K562 (cell line): Measurements from ENCODE around the gene SETD7. TPM values are rescaled to one million over a fixed set of nuclear protein-coding genes. Genes with fewer than 3 reads are reported as not detected.

Source experiments
- ATAC-seq: fragments of 200-7000 bp; cut with Tn5 transposase; 3 replicates; pipeline ENCODE4 v1.9.1; 2020; ENCODE audit warnings: moderate library complexity
- BruUV-seq: library from RNA; stranded (reverse); fragments of 400-500 nt; replicated peaks from 2 replicates; lab custom pipeline; 2021; lab: Mats Ljungman, UMichigan
- CTCF ChIA-PET: fragments of 300-600 bp; formaldehyde crosslinking; extraction: SDS; loops from one replicate; lab custom pipeline; 2021; ENCODE audit warnings: low intra/inter-chr PET ratio; lab: Yijun Ruan, JAX
- POLR2A ChIA-PET: fragments of 300-600, 350-650 bp; sonication (Branson Sonifier 250); formaldehyde crosslinking; extraction: SDS; loops from one replicate; lab custom pipeline; 2021; ENCODE audit warnings: antibody characterized with exemption, inconsistent platforms; lab: Yijun Ruan, JAX
- DNase-seq, 4 experiments: peaks; one replicate each; pipeline versions ENCODE4 v3.0.0 to v3.0.0-alpha.2; 2011 to 2018; ENCODE audit warnings: low spot score in 3 of 4, mixed read lengths in 3 of 4; ENCODE audit errors: extremely low read depth in 1 of 4
- FAIRE-seq: peaks from 2 replicates; lab custom pipeline; 2011; peaks lifted over from hg19 to GRCh38; lab: Jason Lieb, UNC
- H2AFZ ChIP-seq: 2 replicates; pipeline ENCODE4 v1.6.0; 2011; ENCODE audit warnings: low read depth, low read length, control low read depth, inconsistent platforms
- H3K27ac ChIP-seq: fragments of 200-600 bp; 3 replicates; pipeline ENCODE4 v1.8.0; 2011; ENCODE audit warnings: low read depth, mild to moderate bottlenecking, control low read depth, inconsistent platforms, low read length, moderate library complexity, mixed read lengths; ENCODE audit errors: extremely low read depth
- H3K27me3 ChIP-seq, 2 experiments: fragments of 300-600 bp in 1 of 2; 2 replicates in 1 of 2; 3 replicates in 1 of 2; pipeline versions ENCODE4 v1.6.0 to v1.8.0; 2011; ENCODE audit warnings: inconsistent platforms in 2 of 2, low read length in 2 of 2, mild to moderate bottlenecking in 1 of 2, mixed read lengths in 1 of 2, moderate library complexity in 1 of 2; ENCODE audit not compliant: control insufficient read depth in 2 of 2, insufficient read depth in 2 of 2
- H3K36me3 ChIP-seq: fragments of 300-600 bp; 3 replicates; pipeline ENCODE4 v1.8.0; 2011; ENCODE audit warnings: mild to moderate bottlenecking, low read length, inconsistent platforms; ENCODE audit not compliant: control insufficient read depth, insufficient read depth
- H3K4me1 ChIP-seq, 2 experiments: fragments of 200-600 bp in 1 of 2; replicated peaks in 1 of 2; 2 replicates in 1 of 2; 3 replicates in 1 of 2; pipeline versions ENCODE4 v1.5.1 to v1.8.0; 2011; ENCODE audit warnings: inconsistent platforms in 2 of 2, low read length in 2 of 2, mild to moderate bottlenecking in 1 of 2, mixed read lengths in 1 of 2, moderate library complexity in 1 of 2; ENCODE audit not compliant: control insufficient read depth in 2 of 2, insufficient read depth in 2 of 2
- H3K4me2 ChIP-seq: 2 replicates; pipeline ENCODE4 v1.6.1; 2011; ENCODE audit warnings: low read length, control low read depth, inconsistent platforms, mixed read lengths; ENCODE audit not compliant: insufficient read depth
- H3K4me3 ChIP-seq: fragments of 200-600 bp; sonication (generic), shearing (Covaris generic); 2 replicates; pipeline ENCODE4 v1.5.1; 2016; ENCODE audit warnings: control low read depth, inconsistent platforms
- H3K79me2 ChIP-seq: fragments of 200-600 bp; 3 replicates; pipeline ENCODE4 v1.8.0; 2011; ENCODE audit warnings: low read length, inconsistent platforms; ENCODE audit not compliant: control insufficient read depth, insufficient read depth
- H3K9ac ChIP-seq, 2 experiments: 2 replicates each; pipeline versions ENCODE4 v1.6.0 to v1.6.1; 2011; ENCODE audit warnings: low read depth in 2 of 2, low read length in 2 of 2, control low read depth in 1 of 2, inconsistent platforms in 1 of 2, mild to moderate bottlenecking in 1 of 2, mixed read lengths in 1 of 2; ENCODE audit not compliant: insufficient read depth in 1 of 2
- H3K9me1 ChIP-seq: one replicate; pipeline ENCODE4 v1.6.0; 2011; ENCODE audit warnings: inconsistent platforms, mild to moderate bottlenecking, low read length, moderate library complexity; ENCODE audit not compliant: control insufficient read depth, insufficient read depth
- H3K9me3 ChIP-seq: replicated peaks from 2 replicates; pipeline ENCODE4 v1.5.1; 2011; ENCODE audit warnings: low read depth, low read length, inconsistent platforms; ENCODE audit not compliant: control insufficient read depth, insufficient read depth
- H4K20me1 ChIP-seq: replicated peaks from 2 replicates; pipeline ENCODE4 v1.6.1; 2011; ENCODE audit warnings: low read length, inconsistent platforms, mixed read lengths; ENCODE audit not compliant: control insufficient read depth, insufficient read depth
- ARID4B ChIP-seq: sonication (generic); formaldehyde crosslinking; IDR thresholded peaks from 2 replicates; pipeline ENCODE4 v1.8.0; 2022; ENCODE audit warnings: mild to moderate bottlenecking, missing genetic modification reagents
- EGR1 ChIP-seq: fragments of 450-650 bp; conservative IDR thresholded peaks from 2 replicates; pipeline ENCODE4 v1.6.1; 2017; ENCODE audit warnings: mild to moderate bottlenecking
- ERF ChIP-seq: fragments of 450-650 bp; formaldehyde crosslinking; IDR thresholded peaks from 2 replicates; pipeline ENCODE4 v1.4.0; 2020; ENCODE audit warnings: mild to moderate bottlenecking, mixed read lengths
- ETS2 ChIP-seq: IDR thresholded peaks from 2 replicates; pipeline ENCODE4 v1.6.1; 2016; ENCODE audit warnings: borderline replicate concordance, missing genetic modification characterization, mild to moderate bottlenecking, moderate library complexity, missing compliant biosample characterization; ENCODE audit not compliant: poor library complexity, severe bottlenecking
- EWSR1 ChIP-seq: fragments of 450-650 bp; IDR thresholded peaks from 2 replicates; pipeline ENCODE4 v1.6.1; 2018; ENCODE audit warnings: borderline replicate concordance, mild to moderate bottlenecking, low read depth, moderate library complexity; ENCODE audit not compliant: partially characterized antibody
- FOXM1 ChIP-seq, 2 experiments: fragments of 450-650 bp in 1 of 2; sonication (generic) in 1 of 2; formaldehyde crosslinking in 1 of 2; IDR thresholded peaks; 2 replicates each; pipeline versions ENCODE4 v1.6.1 to v1.9.0; 2017 to 2022; ENCODE audit warnings: low read depth in 2 of 2, mild to moderate bottlenecking in 2 of 2, missing genetic modification reagents in 1 of 2, moderate library complexity in 1 of 2
- HNRNPLL ChIP-seq: fragments of 200-400 bp; formaldehyde crosslinking; IDR thresholded peaks from 2 replicates; pipeline ENCODE4 v1.6.1; 2017; ENCODE audit warnings: low read length, low read depth, mild to moderate bottlenecking; ENCODE audit not compliant: poor library complexity, severe bottlenecking
- MTF1 ChIP-seq: fragments of 250-450 bp; sonication (Bioruptor Pico); IDR thresholded peaks from 2 replicates; pipeline ENCODE4 v1.9.0; 2021; ENCODE audit warnings: moderate library complexity, mild to moderate bottlenecking, inconsistent platforms, borderline replicate concordance
- VEZF1 ChIP-seq: fragments of 200-800 bp; sonication (Bioruptor generic); IDR thresholded peaks from 2 replicates; pipeline ENCODE4 v1.6.1; 2017; ENCODE audit warnings: missing genetic modification characterization, missing compliant biosample characterization
- ZNF197 ChIP-seq: fragments of 200-800 bp; sonication (Bioruptor generic); IDR thresholded peaks from 2 replicates; pipeline ENCODE4 v1.6.1; 2016; ENCODE audit warnings: low read depth, missing genetic modification characterization, missing compliant biosample characterization
- ZNF212 ChIP-seq: fragments of 450-650 bp; formaldehyde crosslinking; IDR thresholded peaks from 2 replicates; pipeline ENCODE4 v1.4.0; 2020; ENCODE audit warnings: mild to moderate bottlenecking
- ZNF740 ChIP-seq, 3 experiments: fragments of 200-800 bp in 1 of 3; sonication (Bioruptor generic) in 1 of 3; sonication (generic) in 1 of 3; formaldehyde crosslinking in 1 of 3; IDR thresholded peaks; 2 replicates each; pipeline versions ENCODE4 v1.6.1 to v1.8.0; 2016 to 2022; ENCODE audit warnings: mild to moderate bottlenecking in 2 of 3, missing compliant biosample characterization in 2 of 3, missing genetic modification characterization in 2 of 3, missing genetic modification reagents in 1 of 3
- WGBS: fragments of 100-300 bp; shearing (Covaris generic); methylation state at CpG from one replicate; pipeline ENCODE4 v1.1.6; 2016; ENCODE audit warnings: low coverage, mixed read lengths; ENCODE audit not compliant: insufficient coverage; ENCODE audit errors: missing lambda C conversion rate; 5-methylcytosine and 5-hydroxymethylcytosine counted together
- in situ Hi-C: fragments of 300-500 bp; cut with MboI; formaldehyde crosslinking; loops from 4 replicates; pipeline ENCODE4 v1.15.0; 2018; ENCODE audit warnings: inconsistent platforms, mixed read lengths
- intact Hi-C: fragments of 100-400 bp; cut with micrococcal nuclease; formaldehyde crosslinking; loops from 2 replicates; pipeline ENCODE4 v1.14.2; 2022
- polyA plus RNA-seq, 8 experiments: library from polyadenylated mRNA; depleted of rRNA in 4 of 8; stranded (reverse) in 5 of 8; unstranded in 3 of 8; fragments of >200 nt; fragmentation: Nextera tagmentation in 2 of 8; fragmentation: Illumina TruSeq in 1 of 8; extraction: Ambion mirVana in 2 of 8; extraction: Trizol in 1 of 8; gene quantifications; 2 replicates each; pipeline versions ENCODE4 v1.2.1 to v1.2.3, GENCODE V29; 2011 to 2014; ENCODE audit warnings: inconsistent platforms in 1 of 8, missing spikeins in 1 of 8
- total RNA-seq, 7 experiments: library from RNA; depleted of rRNA in 6 of 7; stranded (reverse); fragments of >200 nt in 6 of 7; fragmentation: Illumina TruSeq in 2 of 7; extraction: Trizol in 2 of 7; gene quantifications; 2 replicates each; pipeline versions ENCODE4 v1.2.1 to v1.2.3, GENCODE V29; 2011 to 2021; ENCODE audit warnings: low replicate concordance in 1 of 7

SETD7 gene
- total and polyA plus RNA-seq, 9 of the 15 experiments (the other 6 are each of a cell fraction or from before 2014, with no cell fraction given) = 0.37 to 2.4 (median 1.7) TPM

GRCh38 chr4:139602776-139603360 is 46.8 kb upstream of the SETD7 start:
- Histone ChIP-seq H3K9me3 (no peaks in the 10 kb centered on the region), H3K4me3 (no peak overlapping the region), H3K27ac (no peak overlapping the region), H3K79me2 (no peaks in the 10 kb centered on the region), H3K9me1 (no peaks in the 10 kb centered on the region), H3K4me1 (peaks cover 7 to 12% of the 10 kb centered on the region in 2 experiments; a peak in 3 of 5 replicates), H3K4me2 (no peak overlapping the region), H3K27me3 (peaks cover 25% of the 10 kb centered on the region in 2 experiments), H3K36me3 (no peaks in the 10 kb centered on the region), H4K20me1 (no peaks in the 10 kb centered on the region), H2AFZ (no peak overlapping the region), H3K9ac (no peak overlapping the region)
- WGBS = 20% methylated on average over 6 of the region's 6 CpGs
- DNase-seq (no peak), ATAC-seq (no peak), FAIRE-seq (peak; percentile 32)
- in situ Hi-C loops (no loop called here), intact Hi-C loops (loop anchor here (1.0 kb wide), 4 partner anchors 30 to 166 kb away; no protein-coding TSS in a partner anchor)
- BruUV-seq = no TSS peak
- ChIA-PET POLR2A (interaction anchor here (0.5 to 0.6 kb wide), 2 partner anchors 36 to 698 kb away, joined by 3 to 5 read pairs; no protein-coding TSS in a partner anchor), CTCF (interaction anchor here (0.5 to 3.1 kb wide), 6 partner anchors 49 to 1035 kb away, joined by 3 to 25 read pairs (median 4); no protein-coding TSS in a partner anchor)
- no peak for TF ChIP-seq FOXM1 (IDR thresholded peaks at IDR 0.05; ENCODE audit: low read depth)
- no peak for TF ChIP-seq FOXM1 (CRISPR knock-in tag; IDR thresholded peaks at IDR 0.05; ENCODE audit: low read depth)
- TF ChIP-seq ETS2 (tag) = no peak
- TF ChIP-seq EWSR1 = no peak
- no peak for TF ChIP-seq VEZF1 (CRISPR knock-in tag)
- no peak for TF ChIP-seq ZNF197 (CRISPR knock-in tag)
- TF ChIP-seq ERF (CRISPR knock-in tag) = no peak
- TF ChIP-seq ZNF212 (CRISPR knock-in tag) = no peak
- TF ChIP-seq MTF1 (CRISPR knock-in tag) = no peak
- no peak for TF ChIP-seq ZNF740 (CRISPR knock-in tag; IDR thresholded peaks at IDR 0.05)
- no peak for TF ChIP-seq ZNF740 (tag; IDR thresholded peaks at IDR 0.05)
- TF ChIP-seq EGR1 = no peak
- no peak for TF ChIP-seq ARID4B
- no peak for TF ChIP-seq HNRNPLL
